GM19395 (cell line): Measurements from ENCODE around the gene HCRTR2.
"Not testable (repeated sequence)": the region's sequence is repeated elsewhere in the genome, so short reads cannot be mapped to it uniquely, and the experiment has no call there.

ENCODE experiments used
- ATAC-seq: cut with Tn5 transposase; IDR thresholded peaks from one replicate; pipeline ENCODE4 v1.9.1; 2021; ENCODE audit warnings: mild to moderate bottlenecking, moderate library complexity; ENCODE audit not compliant: unreplicated experiment

The HCRTR2 gene

DNA sequence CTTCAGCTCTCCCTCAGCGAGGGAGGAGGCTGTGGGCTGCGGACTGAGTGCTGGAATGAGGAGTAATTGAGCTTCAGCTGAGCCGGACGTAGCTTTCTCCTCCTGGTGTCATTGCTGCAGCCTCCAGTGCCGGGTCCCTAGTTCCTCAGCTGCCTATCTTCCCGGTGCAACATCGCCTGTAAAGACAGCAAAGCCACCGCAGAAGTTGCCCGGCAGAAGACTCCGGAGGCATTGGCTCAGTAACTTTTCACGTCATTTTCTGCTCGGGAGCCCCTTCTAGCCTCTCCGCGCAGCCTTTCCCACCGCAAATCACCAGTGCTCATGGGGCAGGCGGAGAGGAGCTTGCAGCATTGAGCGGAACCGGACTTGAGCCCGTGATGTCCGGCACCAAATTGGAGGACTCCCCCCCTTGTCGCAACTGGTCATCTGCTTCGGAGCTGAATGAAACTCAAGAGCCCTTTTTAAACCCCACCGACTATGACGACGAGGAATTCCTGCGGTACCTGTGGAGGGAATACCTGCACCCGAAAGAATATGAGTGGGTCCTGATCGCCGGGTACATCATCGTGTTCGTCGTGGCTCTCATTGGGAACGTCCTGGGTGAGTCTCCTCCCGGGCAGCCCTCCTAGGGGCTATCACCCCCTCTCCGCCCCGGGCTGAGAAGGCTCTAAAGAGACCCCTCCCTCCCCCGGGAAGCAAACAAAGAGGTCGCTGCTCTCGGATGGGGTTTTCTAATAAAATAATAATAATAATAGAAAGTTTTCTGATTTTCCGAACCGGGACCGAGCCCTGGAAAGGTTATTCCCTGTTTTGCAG is at the start of gene HCRTR2:
HCRTR2 (plus strand) TSS at position 305 of the 816 bp plus-strand sequence; CDS start at position 378, 73 bp downstream.
- no peak for ATAC-seq

DNA sequence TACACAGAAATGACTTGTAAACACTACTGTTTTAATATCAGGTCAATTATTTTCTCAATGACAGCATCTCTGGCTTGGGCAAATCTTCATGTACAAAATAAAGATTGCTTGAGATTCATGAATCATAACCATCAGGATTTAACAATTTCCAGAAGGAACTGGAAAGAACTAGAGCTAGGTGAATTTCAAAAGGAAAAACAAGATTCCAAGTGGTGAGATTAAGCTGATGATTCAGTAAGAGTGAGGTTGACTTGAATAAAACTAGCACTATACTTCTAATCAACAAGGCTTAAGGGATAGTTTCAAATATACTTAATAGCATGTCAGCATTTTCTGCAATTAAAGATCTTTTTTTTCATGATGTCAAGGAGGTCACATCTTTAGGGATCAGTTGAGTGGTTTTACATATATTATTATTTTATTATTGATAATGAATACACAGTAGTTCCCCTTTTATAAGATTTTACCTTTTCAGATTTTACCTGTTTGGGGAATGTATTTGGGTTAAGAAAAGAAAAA is 43.5 kb upstream of the HCRTR2 start:
- no peak for ATAC-seq

DNA sequence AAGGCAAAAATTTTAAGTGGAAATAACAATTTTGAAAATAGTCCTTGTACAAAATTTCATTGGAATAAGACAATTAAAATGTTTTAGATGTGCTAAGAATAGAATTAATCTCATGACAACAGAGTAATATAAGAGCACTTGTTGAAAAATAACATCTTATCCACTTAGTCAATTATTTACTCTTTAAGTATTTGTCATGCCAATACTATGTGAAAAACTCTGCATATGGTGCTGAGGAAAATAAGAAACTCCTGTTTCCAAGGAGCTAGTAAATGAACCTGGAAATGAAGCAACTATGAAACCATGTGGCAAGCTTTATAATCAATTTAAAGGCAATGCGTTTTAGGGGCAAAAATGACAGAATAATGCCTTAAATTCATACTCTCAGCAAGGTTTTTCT is 42.7 kb upstream of the HCRTR2 start:
- no peak for ATAC-seq

DNA sequence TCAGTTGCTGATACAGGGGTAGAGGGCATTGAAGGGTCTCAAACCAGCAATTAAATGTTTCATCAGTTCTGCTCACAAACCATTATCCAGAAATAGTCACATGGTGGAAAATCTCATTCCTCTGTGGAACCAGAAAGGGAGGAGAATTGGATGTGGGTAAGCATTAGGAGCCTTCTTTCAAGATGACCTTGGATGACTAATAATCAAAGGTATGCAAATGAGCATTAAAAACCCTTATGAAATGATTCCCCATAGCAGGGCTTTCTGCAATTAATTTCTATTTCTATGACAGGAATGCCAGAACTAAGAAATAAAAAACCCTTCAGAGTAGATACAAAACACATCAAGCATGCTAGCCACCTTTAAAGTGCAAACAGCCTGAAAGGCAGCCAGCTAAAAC is 37.4 kb upstream of the HCRTR2 start:
- ATAC-seq = no peak

DNA sequence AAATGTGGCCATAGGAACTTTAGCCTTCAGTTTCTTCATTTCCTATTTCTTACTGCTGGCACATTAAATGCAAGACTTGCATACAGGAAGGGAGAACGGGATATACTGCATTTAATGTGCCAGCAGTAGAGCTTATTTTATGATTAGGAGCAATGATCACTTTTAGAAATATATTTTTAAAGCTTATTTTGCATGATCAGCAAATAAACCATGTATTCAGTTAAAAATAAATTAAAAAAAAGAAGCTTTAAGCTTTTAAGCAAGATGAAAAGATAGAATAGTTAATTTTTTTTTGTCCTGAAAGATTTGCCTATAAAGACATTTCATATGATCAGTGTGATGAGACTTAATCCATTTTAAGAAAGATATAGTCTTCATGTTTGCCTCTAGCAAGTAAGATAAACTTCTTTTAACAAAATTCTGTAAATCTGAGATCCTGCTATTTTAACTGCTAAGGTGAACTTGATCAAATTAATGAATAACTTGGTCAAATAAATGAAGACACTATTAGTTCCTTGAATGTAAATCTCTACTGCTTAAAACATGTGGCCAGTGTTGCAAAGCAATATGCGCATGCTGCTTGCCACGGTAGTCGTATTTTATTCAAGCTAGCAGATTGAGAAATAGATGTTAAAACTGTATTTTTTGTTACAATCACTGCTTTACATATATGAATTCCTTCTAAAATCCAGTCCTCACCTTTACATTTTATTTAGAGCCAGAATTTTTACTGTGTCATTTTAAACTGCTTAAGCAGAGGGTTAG is 36.2 kb upstream of the HCRTR2 start:
- no peak for ATAC-seq

DNA sequence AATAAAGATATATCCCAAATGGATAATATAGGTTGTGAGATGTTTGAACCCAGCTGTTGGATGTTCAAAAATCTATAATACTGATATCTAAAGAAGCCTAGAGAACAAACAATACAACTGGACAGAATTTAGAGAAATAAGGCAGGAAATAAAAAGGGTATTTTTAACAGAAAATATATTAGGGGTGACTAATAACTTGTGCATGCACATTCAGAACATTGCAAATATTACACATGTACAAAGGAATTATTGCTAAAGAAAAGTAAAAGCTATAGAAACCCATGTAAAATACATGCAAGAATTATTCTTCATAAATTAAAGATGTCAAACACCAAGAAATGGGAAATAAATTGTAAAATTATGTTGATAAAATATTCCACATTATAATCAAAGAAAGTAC is 32.7 kb upstream of the HCRTR2 start:
- ATAC-seq = no peak

DNA sequence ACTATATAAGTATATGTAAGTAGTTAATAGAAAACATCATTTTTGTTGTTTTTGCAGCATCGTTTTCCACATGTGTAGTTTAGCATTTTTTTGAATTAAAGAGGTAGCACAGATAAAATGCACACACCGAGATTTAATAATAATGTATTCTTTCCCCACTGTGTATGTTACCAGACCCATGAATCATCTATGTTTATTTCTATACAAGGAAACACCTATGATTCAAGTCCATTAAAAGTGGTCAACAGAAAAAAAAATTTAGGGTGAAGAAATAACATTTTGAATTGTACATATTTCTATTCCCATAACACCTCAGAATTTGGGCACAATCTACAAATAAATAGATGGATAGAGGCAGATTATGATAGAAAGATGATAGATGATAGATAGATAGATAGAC is 31.7 kb upstream of the HCRTR2 start:
- ATAC-seq = no peak

DNA sequence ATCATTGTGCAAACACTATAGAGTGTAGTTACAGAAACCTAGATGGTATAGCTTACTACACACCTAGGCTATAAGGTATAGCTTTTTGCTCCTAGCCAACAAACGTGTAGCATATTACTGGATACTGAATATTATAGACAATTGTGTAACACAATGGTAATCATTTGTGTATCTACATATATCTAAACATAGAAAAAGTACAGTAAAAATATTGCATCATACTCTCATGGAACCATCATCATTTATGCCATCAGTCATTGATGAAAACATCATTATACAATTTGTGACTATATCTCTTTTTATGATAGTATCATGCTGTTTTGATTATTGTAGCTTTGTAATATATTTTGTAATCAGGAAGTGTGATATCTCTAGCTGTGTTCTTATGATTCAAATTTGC is 21.0 kb upstream of the HCRTR2 start:
- no peak for ATAC-seq

DNA sequence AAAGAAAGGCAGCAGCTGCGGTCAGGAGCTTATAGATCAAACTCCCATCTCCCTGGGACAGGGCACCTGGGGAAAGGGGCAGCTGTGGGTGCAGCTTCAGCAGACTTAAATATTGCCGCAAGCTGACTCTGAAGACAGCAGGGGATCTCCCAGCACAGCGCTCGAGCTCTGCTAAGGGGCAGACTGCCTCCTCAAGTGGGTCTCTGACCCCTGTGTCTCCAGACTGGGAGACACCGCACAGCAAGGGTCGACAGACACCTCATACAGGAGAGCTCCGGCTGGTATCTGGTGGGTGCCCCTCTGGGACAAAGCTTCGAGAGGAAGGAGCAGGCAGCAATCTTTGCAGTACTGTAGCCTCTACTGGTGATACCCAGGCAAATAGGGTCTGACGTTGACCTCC is 15.5 kb upstream of the HCRTR2 start:
- ATAC-seq = not testable (repeated sequence)

DNA sequence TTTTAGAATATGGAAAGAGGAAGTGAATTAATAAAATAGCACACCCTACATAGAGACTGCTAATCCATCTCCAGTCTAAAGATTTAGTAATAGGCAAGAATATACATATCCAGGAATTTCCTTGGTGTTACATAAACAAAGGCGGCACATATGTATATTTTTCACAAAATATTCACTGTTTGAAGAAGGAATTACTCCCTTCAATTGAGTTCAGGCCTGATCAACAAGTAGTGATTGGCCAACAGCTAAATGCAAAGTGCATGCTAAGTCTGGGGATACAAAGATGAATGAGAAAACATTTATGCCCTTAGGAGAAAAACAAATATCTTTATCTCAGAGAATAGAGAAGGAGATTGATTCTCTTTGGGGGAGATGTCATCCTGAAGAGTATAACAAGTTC is 6.5 kb upstream of the HCRTR2 start:
- ATAC-seq = no peak

DNA sequence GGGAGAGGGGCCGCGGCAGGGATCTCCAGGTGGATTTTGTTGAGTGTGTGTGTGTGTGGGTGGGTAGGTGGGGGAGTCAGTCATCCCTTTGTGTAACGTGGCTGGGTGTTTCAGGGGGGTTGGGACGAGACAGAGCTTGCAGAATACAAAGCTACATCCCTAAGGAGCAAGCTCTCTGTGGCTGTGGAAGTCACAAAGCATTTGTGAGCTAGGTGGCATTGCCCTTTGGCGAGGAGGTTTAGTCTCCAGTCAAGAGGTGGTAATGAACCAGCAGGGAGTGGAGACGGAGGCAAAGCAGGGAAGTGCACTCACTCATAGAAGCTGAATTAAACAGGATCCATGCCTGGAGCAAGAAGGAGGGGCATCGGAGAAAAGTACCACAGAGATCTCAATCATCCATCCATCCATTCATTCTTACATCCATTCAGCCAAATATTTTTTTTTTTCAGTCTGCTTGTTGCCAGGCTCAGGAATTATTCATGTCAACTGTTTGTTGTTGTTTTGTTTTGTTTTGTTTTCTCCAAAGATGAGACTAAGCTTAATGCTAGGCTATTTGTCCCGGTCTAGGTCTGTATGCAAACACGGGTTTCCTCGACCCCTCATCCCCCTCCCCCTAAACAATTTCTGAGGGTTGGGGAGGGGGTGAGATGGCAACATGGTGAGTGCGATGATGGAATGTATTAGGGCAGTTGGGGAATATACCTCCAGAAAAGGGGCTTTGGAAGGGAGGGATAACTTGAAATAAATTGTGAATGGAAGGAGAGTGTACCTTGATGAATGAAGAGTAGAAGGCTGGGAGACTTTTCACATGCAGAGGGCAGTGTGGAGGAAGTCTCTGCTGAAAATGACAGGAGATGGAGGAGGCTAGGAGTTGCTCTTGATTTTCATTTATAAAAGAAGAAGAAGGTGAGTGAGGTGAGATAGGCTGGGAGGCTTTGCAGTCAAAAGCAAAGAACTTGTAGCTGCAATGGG is 1.0 kb downstream of the HCRTR2 start:
- no peak for ATAC-seq

DNA sequence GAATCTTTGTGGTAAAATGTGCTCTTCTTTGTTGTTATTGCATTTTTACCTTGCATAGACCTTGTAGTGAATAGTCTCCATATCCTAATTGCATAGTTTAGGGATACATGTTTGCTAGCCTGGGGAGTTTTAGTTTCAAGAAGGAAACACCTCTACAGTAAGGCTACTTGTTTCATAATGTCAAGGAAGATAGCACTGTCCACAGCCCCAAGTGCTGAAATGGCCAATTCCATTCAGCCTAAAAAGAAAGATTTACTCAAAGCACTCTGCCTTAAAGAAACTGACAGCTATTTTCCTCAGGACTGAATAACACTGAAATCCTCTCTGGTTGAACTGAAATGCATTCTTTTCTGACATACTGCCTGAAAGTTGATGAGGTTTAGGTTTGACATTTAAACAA is 2.6 kb downstream of the HCRTR2 start:
- no peak for ATAC-seq

DNA sequence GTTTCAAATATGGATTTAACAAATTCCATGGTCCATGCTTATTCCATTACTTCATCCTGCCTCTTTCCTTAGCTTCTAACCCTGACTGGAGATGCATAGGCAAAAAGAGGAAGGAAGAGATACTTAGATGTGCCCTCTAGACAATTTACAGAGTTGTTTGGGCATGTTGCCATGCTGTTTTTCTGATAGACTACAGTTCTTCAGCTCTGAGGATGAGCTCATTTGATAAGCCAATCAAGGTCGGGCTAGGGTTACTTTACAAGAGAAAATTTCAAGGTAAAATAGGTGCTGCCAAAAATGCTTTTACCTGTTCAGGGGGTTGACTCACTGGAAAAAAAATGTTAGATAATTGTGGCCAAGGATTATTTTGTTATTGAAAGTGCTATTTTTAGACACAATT is 5.9 kb downstream of the HCRTR2 start:
- ATAC-seq = no peak

DNA sequence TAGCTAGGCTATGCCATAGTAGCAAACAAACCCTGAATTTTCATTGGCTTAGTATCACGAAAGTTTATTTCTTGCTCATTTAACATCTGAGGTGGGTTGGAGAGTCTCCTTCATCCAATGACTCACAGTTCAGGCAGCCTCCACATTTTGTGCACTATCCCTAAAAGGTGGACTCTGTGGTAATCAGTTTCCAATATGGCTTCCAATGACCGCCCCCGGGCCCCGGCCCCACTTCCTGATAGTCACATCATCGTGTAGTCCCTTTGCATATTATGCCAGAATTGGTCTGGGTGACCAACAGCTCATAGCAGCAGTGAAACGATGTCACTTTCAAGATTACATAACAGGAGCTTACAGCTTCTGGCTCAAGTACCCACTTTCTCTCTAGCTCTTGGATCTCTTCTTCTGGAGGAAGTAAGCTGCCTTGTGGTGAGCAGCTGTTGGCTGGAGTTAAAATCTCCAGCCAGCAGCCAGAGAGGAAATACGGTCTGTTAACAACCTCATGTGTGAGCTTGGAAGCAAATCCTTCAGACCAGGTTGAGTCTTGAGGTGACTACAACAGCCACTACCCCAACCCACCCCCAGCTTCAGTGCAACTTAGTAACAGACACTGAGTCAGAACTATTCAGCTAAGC is 7.8 kb downstream of the HCRTR2 start:
- no peak for ATAC-seq

DNA sequence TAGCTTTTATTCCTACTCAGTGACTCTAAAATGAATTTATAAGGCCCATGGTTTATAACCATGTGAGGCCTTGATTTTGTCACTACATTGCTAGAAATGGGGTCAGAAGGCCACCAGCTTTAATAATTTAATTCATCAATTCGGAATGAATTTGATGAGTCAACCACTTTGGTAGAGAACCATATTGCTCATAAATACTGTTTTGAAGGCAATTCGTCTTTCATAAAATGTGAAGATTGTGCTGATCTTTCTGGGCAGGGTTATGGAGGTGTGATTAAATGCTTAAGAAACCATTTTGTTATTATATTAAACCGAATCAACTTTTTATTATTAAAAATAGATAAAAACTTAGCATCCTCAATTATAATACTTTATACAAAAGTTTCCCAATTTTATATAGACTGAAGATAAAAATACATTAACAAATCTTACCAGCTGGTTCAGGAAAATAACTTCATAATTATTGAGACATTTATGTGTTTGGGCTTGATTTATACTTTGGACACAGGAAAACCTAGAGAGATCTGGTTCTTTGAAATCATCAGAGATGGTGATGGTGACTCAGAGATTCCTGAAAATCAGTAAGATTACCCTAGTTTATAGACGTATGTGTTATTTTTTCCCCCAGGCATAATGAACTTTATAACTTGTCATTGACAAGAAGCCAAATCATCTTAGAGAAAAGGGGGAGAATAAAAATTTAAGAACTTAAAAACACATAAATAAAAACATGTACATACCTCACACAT is 10.6 kb downstream of the HCRTR2 start:
- ATAC-seq = no peak

DNA sequence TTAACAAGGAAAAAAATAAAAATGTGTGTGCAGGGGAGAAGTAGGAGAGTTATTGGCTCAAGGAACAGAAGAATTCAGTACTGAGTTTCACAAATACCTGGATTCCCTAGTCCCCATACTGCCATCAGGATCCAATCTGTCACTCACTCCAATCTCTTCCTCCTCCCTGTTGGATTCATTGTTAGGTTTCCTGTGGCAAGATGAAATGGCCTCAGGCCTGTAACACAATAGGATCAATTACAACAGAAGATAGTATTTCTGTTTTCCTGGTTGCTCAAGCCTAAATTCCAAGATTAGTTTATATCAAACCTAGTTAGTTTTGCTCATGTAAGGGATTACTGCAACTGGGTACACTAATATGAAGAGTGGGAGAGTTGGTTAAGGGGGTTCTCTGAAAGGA is 24.4 kb downstream of the HCRTR2 start:
- no peak for ATAC-seq

DNA sequence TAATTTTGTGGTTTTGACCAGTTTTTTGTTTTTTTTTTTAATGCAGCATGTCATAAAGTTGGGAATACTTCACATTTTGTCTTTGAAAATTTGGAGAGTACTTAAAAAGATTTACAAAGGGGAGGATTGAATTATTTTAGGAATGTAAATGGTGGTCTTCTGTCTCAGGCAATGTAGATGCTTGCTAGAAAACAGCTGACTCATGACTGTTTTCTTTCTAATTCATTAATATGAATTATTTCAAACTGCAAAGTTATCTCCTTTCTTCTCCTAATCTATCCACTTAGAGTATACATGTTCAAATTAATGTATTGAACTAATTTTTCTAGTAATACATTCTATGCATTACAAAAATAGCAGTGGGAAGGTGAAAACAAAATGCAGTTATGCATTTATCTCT is 24.9 kb downstream of the HCRTR2 start:
- no peak for ATAC-seq

DNA sequence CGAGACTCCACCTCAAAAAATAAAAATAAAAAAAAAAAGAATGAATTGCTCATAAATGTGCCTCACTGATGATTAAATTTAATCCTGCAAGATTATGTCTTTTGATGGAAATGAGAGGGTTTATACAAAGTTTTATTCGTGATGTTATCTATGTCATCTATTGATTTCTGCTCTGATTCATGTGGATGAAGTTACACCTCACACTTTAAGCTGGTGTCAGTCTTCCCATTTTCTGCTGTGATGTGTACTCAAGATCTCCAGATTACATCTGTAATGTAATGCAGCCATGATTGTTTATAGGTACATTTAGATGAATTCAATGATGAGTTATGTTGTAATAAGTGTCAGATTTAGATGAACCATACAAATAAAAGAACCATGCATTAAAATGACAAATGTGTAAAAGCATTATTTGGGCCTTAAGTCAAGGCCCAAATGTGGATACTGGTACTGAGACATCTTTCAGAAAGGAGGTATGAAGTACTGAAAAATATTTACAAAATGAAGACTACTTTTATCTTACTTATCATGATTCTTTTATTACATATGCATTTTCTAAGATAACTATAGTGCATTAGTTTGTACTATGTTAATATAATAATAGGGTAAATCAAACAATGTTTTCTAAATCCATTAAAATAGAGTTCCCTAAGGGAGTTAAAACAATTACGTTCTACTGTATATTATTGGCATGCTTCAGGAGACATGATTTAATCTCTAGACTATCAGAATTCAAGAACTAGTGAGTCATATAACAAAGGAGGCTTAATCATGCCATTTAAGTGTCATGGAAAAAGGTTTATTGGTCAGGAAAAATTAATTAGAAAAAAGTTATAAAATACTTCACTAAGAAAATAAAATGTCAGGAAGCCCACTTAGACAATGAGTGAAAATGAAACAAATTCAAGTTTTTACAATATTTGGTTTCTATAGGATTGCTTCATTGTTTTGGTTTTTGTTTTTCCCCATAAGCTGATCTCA is 34.5 kb downstream of the HCRTR2 start:
- ATAC-seq = no peak

DNA sequence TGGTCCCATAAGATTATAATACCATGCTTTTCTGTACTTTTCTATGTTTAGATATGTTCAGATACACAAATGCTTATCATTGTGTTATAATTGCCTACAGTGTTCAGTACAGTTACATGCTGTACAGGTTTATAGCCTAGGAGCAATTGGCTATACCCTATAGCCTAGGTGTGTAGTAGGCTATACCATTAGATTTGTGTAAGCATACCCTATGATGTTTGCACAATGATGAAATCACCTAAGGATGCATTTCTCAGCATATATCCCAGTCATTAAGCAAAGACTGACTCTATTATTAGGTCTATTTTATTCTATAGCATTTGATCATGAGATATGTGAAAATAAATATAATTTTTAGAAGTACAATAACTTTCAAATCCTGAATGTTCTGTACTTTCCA is 36.6 kb downstream of the HCRTR2 start:
- no peak for ATAC-seq
